HG03521 (cell line): ENCODE data around the gene MKNK1.
"Not testable (repeated sequence)": the region's sequence is repeated elsewhere in the genome, so short reads cannot be mapped to it uniquely, and the experiment has no call there.

Experiments
- ATAC-seq: cut with Tn5 transposase; IDR thresholded peaks from one replicate; pipeline ENCODE4 v1.9.1; 2021; ENCODE audit warnings: mild to moderate bottlenecking, moderate library complexity; ENCODE audit not compliant: unreplicated experiment

Gene MKNK1

DNA sequence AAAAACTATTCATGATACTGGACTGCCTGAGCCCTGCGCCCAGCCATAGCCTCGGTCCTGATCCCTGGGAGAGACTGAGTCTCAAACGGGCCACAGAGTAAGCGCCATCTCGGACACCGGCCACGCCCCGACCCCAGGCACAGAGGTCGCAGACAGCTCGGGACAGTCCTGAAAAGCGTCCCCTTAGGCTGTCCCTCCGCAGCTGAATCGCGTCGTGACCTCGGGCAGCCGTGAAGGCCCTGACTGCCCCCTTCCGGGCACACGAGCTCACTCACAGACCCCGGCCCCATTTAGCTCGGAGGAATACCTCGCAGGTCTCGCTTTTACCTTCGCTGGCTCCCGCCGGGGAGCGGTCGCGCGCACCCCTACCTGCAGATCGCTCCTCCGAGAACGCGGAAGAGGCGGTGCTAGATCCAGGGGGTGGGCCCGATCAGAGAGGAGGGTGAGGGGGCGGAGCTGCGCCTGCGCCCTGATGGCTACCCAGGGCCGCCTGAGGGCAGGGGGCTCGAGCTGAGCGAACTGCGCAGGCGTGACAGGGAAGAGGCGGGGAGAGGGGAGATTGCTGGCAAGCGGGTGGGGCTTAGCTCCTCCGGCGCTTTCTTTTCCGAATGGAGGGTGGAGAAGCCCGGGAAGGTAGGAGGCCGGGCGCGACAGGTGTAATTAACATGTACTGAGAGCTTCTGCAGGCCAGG lies at the start of gene MKNK1:
Gene MKNK1 (minus strand): TSS at position 411 of the 692 bp plus-strand sequence. CDS start 20,941 bp downstream, outside the sequence.
- ATAC-seq, result peak; percentile 95

DNA sequence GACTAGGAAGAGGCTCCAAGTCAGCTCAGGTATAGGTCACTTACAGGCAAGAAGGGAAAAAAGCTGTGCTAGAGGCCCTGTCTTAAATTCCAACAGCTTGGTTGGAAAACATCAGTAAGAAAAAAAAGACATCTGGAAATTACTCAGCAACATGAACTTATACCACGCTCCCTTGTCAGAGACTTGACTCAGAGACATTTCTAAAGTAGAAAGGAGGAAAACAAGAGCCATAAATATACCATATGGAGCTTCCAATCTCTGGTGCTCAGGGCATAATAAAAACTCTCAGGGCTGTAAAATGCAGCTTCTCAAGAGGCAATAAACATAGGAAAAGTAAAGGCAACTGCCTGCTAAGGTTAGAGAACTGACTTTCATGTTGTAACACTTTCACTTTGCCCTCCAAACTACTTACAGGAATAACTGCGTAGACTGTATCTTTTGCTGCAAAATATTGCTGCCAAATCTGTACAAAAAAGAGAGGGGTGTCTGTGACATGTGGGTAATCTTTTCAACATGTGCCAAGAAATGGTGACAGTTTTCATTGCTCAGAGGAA lies 49.4 kb upstream of the MKNK1 start:
- ATAC-seq, result no peak

DNA sequence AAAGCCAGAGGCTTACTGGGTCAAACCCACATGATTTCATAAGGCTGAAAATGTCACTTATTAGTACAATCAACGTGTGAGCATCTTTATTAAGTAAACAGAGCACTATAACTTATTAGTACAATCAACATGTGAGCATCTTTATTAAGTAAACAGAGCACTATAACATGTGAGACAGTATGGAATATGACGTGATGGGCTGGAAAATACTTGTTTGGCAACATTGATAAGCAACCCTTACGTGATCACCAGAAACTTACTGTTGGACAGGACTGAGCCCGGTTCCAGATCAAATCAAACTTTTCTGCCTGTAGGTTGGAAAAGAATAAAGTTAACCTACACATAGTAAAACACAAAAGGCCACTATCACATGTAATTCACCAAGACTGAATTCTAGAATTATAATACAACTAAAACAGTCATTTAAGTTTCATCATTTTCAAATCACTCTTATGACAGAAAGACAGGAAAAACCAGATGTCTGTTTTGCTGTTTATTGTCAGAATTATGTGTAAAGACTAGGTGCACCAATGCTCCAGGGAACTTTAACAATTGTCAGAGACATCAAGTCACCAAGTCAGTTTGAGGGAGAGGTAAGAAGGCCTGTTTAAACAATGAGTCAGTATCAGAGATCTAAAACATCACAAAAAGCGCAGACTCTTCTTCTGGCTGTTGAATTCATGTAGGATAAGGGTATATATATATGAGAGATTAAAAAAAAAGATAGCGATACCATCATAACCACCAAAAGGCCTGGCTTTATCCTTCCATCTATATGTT lies 48.4 kb upstream of the MKNK1 start:
- ATAC-seq, result no peak

DNA sequence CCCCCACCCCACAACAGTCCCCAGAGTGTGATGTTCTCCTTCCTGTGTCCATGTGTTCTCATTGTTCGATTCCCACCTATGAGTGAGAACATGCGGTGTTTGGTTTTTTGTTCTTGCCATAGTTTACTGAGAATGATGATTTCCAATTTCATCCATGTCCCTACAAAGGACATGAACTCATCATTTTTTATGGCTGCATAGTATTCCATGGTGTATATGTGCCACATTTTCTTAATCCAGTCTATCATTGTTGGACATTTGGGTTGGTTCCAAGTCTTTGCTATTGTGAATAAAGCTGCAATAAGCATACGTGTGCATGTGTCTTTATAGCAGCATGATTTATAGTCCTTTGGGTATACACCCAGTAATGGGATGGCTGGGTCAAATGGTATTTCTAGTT lies 47.1 kb upstream of the MKNK1 start:
- not testable (repeated sequence) for ATAC-seq

DNA sequence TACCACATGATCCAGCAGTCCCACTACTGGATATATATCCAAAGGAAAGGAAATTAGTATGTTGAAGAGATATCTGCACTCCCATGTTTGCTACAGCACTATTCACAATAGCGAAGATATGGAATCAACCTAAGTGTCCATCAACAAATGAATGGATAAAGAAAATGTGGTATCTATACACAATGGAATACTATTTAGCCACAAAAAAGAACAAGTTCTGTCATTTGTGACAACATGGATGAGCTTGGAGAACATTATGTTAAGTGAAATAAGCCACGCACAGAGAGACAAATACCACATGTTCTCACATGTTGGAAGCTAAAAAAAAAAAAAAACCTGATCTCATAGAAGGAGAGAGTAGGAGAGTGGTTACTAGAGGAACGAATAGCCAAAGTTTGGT lies 46.4 kb upstream of the MKNK1 start:
- ATAC-seq, result no peak

DNA sequence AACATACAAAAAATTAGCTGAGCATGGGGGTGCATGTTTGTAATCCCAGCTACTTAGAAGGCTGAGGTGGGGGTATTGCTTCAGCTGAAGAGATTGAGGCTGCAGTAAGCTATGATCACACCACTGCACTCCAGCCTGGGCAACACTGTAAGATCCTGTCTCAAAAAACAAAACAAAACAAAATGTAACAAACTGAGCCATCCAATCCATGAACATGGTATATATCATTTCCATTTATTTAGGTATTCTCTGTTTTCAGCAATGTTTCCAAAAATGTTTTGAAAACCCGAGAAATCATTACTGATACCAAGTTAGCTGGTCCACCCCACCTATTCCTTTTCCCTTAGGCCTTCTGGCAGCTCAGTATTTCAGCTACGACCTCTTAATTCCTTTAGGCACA lies 45.7 kb upstream of the MKNK1 start:
- no peak for ATAC-seq

DNA sequence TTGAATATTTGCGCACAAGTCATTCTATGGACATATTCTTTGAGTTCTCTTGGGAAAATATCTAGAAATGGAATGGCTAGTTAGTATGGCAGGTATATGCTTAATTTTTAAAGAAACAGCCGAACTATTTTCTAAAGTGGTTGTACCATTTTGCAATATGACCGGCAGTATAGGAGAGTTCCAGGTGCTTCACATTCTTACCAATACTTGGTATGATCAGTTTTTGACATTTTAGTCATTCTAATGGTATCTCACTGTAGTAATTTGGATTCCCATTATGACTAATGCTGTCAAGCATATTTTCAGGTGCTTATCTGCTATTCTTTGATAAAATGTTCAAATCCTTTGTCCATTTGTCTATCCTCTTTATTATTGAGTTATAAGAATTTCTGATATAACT lies 43.5 kb upstream of the MKNK1 start:
- no peak for ATAC-seq

DNA sequence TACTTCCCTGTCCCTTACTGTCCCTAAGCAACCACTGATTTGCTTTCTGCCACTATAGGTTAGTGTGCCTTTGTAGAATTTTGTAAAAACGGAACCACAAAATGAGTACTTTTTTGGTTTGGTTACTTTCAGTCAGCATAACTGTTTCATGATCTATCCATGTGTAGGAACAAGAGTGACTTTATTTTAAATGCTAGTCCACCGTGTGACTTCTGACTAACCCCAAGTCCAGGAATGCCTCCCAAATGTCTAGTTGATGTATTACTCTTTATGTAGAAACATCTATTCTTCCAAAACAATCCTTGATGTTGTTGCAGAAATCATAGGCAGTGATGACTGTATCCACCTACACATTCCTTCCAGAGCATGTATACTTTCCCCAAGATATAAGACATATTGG lies 42.8 kb upstream of the MKNK1 start:
- ATAC-seq, result no peak

DNA sequence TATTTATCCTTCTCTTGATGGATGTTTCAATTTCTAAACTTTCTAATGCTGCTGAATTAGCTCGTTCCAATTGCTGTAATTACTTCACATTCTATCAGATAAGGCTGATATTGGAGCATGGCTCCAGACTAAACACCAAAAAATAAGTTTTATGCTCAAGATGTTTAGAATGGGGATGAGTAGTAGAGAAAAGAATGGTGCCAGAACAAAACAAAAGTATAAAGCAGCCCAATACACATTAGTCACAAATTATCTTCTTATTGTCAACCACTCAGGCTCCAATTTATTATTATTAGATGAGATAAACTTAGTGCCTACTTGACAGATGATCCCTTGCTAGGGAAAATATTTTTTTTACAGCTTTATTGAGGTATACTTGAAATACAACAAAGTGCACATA lies 42.3 kb upstream of the MKNK1 start:
- ATAC-seq, result no peak

DNA sequence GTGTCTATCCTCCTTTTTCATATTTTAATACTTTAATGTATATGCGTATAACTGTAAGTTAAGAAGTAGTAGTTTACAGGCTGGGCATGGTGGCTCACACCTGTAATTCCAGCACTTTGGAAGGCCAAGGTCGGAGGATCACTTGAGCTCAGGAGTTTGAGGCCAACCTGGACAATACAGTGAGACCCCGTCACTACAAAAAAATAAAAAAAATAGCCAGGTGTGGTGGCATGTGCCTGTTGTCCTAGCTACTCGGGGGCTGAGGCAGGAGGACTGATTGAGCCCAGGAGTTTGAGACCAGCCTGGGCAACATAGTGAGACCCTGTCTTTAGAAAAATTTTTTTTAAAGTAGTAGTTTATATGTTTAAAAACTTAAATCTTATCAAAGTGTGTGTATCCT lies 41.7 kb upstream of the MKNK1 start:
- no peak for ATAC-seq

DNA sequence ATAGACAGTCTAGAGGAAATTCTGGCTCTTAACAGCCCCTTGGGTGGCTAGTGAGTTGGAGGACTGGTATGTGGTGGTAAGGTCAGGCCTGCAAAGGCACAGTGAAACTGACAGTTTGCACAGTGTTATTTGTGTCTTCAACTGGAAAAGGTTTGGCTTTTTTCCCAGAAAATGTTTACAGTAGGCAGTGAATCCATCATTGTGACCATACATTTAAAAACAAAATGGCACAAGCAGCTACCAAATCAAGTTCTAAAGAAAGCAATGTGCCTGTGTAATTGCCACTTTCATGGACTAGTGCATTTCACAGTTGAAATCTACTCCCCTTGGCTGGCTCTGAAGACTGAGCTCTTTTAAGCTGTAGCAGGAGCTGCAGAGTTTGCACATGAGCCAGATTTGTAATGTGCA lies 39.3 kb upstream of the MKNK1 start:
- no peak for ATAC-seq

DNA sequence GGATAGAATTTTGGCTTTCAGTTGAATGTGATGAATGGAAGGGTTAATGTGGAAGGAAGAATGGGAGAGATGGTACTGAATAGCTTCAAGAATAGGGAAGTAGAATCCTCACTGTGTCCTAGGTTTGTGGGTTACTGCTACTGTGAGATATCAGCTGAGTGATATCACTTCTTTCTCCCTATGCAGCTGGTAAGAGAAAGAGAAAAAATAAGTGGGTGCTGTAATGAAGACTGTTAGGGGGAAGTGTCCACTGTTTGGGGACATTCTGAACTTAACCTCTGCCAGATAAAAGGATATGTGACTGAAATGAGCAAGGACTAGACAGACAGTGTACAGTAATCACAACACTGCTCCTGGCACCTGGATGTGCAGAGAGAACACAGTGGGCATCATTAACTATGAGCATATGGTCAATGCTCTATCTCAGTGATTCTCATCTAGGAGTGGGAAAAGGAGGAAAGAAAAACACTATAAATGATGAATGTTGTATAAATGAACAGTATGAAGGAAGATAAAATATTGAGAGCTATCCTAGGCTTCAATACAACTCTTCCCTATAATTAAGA lies 38.1 kb upstream of the MKNK1 start:
- no peak for ATAC-seq

DNA sequence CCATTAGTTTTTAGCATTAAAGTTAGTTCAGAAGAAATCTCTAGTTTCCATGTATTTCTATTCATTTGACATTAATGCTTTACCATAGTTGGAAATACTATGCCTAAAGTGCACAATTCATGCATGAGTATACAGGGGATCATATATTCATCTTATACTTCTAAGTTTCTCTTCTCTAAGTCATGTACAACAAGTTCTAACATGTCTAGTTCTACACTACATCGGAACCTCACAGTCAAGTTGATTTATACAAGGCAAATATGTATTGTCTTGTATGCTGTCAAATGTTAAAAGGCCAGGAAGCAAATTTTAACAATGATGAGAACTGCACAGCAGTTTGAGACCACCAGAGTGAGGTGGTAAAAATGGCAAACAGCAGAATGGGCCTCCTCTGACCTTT lies 35.5 kb upstream of the MKNK1 start:
- ATAC-seq, result no peak

DNA sequence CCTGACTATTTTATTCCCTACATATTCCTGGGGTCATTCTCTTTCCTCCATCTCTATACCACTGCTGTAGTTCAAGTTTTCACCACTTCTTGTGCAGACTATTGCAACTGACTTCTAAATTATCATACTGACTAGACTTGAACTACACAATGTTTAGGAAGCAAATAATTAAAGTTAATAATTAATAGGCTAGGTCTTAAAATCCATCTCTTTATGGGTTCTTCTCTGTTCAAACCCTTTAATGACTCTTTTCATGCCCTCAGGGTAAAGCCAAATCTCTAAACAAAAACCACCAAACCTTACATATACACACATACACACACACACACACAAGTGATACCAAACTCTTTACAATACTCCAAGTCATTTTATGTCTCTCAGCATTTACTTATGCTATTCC lies 34.9 kb upstream of the MKNK1 start:
- ATAC-seq, result no peak

DNA sequence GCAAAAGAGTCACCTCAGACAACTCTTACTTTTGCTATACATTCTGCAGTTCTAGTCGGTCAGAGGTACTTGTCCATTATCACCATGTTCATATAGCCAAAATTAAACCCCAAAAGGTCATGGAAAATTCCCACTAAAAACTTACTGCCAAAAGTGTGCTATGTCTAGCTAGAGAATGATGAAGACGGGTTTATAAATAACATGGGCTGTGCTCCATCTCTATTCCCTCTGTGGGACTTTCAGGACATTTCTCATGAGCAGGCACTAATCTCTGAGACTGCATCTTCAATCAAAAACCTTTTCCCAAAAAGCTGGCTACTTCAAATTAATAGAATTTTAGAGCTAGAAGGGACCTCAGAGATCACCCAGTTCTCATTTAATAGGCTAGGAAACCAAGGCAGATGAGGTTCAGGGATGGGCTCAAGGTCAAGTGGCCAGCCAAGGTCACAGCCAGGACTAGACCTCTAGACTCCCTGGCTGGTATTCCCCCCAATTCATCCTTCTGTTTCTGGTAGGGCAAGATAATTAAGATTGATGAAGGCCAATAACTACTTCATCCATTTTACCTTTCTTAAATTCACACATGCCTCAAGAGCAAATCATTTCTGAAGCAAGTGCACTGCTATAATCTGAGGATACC lies 33.5 kb upstream of the MKNK1 start:
- no peak for ATAC-seq

DNA sequence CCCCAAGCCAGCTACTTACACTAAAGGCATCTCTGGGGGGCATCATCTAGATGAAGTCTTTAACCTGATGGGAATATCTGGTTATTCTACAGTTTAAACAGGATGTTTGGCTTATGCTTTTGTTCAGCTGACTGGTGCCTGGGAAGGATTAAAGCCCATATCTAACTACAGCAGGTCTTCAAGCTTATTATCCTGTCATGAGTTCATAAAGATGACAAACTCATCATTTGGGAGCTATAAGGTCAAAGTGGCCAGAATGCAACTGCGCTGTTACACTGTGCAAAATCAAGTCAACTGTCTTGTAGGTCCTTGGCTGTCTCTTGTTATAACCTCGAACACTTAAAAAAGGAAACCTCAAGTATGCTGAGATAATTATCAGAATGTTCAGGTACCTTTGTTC lies 31.1 kb upstream of the MKNK1 start:
- no peak for ATAC-seq

DNA sequence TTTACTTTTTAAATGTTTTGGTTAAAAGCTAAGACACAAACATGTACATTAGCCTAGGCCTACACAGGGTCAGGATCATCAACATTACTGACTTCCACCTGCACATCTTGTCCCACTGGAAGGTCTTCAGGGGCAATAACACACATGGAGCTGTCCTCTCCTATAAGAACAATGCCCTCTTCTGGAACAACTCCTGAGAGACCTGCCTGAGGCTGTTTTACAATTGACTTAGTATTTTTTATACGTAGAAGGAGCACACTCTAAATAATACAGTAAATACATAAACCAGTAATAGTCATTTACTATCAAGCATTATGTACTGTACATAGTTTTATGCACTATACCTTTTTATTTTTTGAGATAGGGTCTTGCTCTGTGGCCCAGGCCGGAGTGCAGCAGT lies 26.7 kb upstream of the MKNK1 start:
- ATAC-seq, result no peak

DNA sequence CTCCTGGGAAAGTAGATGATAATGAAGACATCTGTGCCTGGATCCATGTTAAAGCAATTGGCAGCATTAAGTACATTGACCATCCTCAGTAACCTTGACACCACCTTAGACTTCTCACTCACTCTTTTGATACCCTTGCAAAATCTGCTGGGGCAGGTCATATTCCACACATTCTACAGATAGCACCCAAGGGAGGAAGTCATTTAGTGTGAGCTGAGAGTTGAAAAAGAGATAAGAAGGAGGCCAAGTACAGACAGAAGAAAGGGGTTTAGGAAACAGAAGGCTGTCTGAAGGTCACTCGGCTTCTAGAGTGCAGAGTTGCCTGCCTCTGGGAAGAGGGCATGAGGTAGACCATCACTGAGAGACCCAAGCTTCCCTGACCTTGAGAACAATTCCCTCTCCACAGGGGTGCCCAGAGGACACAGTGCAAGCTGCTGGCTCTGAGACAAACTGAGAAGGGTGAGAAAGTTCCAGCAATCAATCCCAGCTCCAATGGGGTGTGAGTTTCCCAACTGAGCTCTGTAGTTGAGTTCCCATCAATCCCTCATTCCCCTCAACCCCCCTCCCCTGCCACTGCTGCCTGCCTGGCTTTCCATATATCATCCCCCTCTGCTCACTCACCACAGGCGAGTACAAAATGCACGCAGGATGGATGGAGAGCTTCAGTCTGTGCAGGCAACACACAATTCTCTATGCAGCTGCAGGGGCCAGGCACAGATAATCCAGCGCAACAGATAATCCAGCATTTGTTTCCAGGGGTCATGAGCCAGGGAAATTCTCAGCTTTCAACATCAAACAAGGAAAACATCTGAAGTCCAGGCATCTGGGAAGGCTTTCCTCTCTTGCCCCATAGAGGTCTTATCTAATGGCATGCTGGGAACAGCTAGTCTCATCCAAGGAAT lies 19.9 kb upstream of the MKNK1 start:
- no peak for ATAC-seq

DNA sequence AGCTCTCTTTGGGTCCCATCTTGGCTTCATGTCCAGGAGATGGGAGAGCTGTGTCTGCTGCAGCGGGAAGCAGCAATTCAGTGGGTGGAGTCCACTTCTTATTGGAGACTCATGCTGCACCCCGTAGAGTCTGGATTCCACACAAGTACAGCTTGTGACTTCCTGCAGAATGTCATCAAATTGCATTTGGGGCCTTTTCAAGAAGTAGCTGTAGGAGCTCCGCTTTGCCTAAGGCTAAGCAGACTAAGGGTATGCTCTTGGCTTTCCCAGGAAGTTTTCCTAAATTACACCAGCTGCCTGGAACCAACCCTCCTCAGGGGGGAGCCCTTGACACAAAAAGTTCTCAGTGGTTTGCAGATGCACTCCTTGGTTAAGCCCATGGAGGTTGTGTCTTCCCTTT lies 18.3 kb upstream of the MKNK1 start:
- ATAC-seq, result no peak

DNA sequence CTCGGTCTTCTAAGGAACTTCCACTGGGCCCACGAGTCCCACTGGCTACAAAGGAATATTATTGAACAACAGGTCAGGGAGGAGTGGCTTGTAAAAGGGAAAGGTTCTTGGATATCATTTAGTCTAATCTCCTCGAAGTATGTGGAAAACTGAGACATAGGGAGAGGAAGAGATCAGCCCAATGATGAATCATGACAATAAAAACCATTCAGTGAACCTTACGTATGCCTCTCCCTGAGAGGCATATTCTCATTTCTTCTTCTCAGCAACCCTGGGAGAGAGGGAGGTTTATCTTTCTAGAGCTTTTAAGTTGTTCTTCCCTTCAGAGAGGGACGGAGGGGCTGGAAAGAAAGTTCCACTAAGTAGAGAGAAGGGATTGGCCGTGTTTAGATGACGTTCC lies 17.9 kb upstream of the MKNK1 start:
- ATAC-seq, result no peak
